ENCODE measurements around the gene NPIPB2. TPM values are rescaled to one million over a fixed set of nuclear protein-coding genes. Genes with fewer than 3 reads are reported as not detected.
"Not testable (repeated sequence)": the region's sequence is repeated elsewhere in the genome, so short reads cannot be mapped to it uniquely, and the experiment has no call there.

NPIPB2 gene
- total and polyA plus RNA-seq, 2 donors (not counting 1 experiment from before 2014, with no cell fraction given): 1.2 to 3.3 TPM

GRCh38 chr16:11946433-11946832, 4.6 kb upstream of the NPIPB2 start:
- peak in 1 of 2 donors; percentile 30 for DNase-seq (ENCODE audit: low read depth in 2 of 2)
- Histone ChIP-seq H3K27ac (ENCODE audit: insufficient read depth, low read length) (no peak overlapping the region), H2AFZ (ENCODE audit: low read length) (no peak overlapping the region), H3K9ac (ENCODE audit: insufficient read depth, low read length) (no peak overlapping the region), H3K4me1 (ENCODE audit: control insufficient read depth, extremely low read depth, insufficient read depth, low read length) (no peaks in the 10 kb centered on the region), H4K20me1 (ENCODE audit: control insufficient read depth, extremely low read depth, insufficient read depth, low read length) (no peaks in the 10 kb centered on the region), H3K36me3 (ENCODE audit: control insufficient read depth, insufficient read depth, low read length) (no peaks in the 10 kb centered on the region), H3K9me3 (ENCODE audit: control insufficient read depth, insufficient read depth, low read depth, low read length) (no peaks in the 10 kb centered on the region), H3K79me2 (ENCODE audit: control insufficient read depth, insufficient read depth, low read length) (no peaks in the 10 kb centered on the region), H3K4me2 (ENCODE audit: extremely low read depth, insufficient read depth, low read length) (no peak overlapping the region), H3K27me3 (ENCODE audit: control insufficient read depth, insufficient read depth, low read length) (no peaks in the 10 kb centered on the region), H3K4me3 (replicated peaks in 1 of 4; ENCODE audit: control extremely low read depth in 1 of 4, insufficient read depth in 1 of 4, low read depth in 3 of 4, low read length in 4 of 4) (no peak overlapping the region)
- TF ChIP-seq, protein P1, sequence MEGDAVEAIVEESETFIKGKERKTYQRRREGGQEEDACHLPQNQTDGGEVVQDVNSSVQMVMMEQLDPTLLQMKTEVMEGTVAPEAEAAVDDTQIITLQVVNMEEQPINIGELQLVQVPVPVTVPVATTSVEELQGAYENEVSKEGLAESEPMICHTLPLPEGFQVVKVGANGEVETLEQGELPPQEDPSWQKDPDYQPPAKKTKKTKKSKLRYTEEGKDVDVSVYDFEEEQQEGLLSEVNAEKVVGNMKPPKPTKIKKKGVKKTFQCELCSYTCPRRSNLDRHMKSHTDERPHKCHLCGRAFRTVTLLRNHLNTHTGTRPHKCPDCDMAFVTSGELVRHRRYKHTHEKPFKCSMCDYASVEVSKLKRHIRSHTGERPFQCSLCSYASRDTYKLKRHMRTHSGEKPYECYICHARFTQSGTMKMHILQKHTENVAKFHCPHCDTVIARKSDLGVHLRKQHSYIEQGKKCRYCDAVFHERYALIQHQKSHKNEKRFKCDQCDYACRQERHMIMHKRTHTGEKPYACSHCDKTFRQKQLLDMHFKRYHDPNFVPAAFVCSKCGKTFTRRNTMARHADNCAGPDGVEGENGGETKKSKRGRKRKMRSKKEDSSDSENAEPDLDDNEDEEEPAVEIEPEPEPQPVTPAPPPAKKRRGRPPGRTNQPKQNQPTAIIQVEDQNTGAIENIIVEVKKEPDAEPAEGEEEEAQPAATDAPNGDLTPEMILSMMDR (conservative IDR thresholded peaks at IDR 0.05 in 1 of 2, IDR thresholded peaks at IDR 0.05 in 1 of 2; ENCODE audit: low read depth in 1 of 2, low read length in 2 of 2): no peak
- no peak for TF ChIP-seq EZH2 (IDR thresholded peaks at IDR 0.05; ENCODE audit: low read length, missing control alignments)

- H4K20me1 ChIP-seq (ENCODE audit: control insufficient read depth, extremely low read depth, insufficient read depth, low read length); H2AFZ ChIP-seq (ENCODE audit: low read length); H3K9me3 ChIP-seq (ENCODE audit: control insufficient read depth, insufficient read depth, low read depth, low read length); H3K27me3 ChIP-seq (ENCODE audit: control insufficient read depth, insufficient read depth, low read length); H3K4me1 ChIP-seq (ENCODE audit: control insufficient read depth, extremely low read depth, insufficient read depth, low read length); DNase-seq (ENCODE audit: low read depth in 2 of 2); H3K27ac ChIP-seq (ENCODE audit: insufficient read depth, low read length); H3K9ac ChIP-seq (ENCODE audit: insufficient read depth, low read length); H3K36me3 ChIP-seq (ENCODE audit: control insufficient read depth, insufficient read depth, low read length); H3K4me3 ChIP-seq (replicated peaks in 1 of 4; ENCODE audit: control extremely low read depth in 1 of 4, insufficient read depth in 1 of 4, low read depth in 3 of 4, low read length in 4 of 4); H3K4me2 ChIP-seq (ENCODE audit: extremely low read depth, insufficient read depth, low read length); H3K79me2 ChIP-seq (ENCODE audit: control insufficient read depth, insufficient read depth, low read length): not testable (repeated sequence)
Measured at GRCh38 chr16:11927350-11927749, 14.5 kb downstream of the NPIPB2 start.

- H3K27me3 ChIP-seq (ENCODE audit: control insufficient read depth, insufficient read depth, low read length); H3K79me2 ChIP-seq (ENCODE audit: control insufficient read depth, insufficient read depth, low read length); H3K4me3 ChIP-seq (replicated peaks in 1 of 4; ENCODE audit: control extremely low read depth in 1 of 4, insufficient read depth in 1 of 4, low read depth in 3 of 4, low read length in 4 of 4); DNase-seq (ENCODE audit: low read depth in 2 of 2); H4K20me1 ChIP-seq (ENCODE audit: control insufficient read depth, extremely low read depth, insufficient read depth, low read length); H3K9me3 ChIP-seq (ENCODE audit: control insufficient read depth, insufficient read depth, low read depth, low read length); H3K4me2 ChIP-seq (ENCODE audit: extremely low read depth, insufficient read depth, low read length); H3K27ac ChIP-seq (ENCODE audit: insufficient read depth, low read length); H3K36me3 ChIP-seq (ENCODE audit: control insufficient read depth, insufficient read depth, low read length); H3K4me1 ChIP-seq (ENCODE audit: control insufficient read depth, extremely low read depth, insufficient read depth, low read length); H3K9ac ChIP-seq (ENCODE audit: insufficient read depth, low read length); H2AFZ ChIP-seq (ENCODE audit: low read length): not testable (repeated sequence)
Measured at GRCh38 chr16:11924046-11924445, 17.8 kb downstream of the NPIPB2 start.

- DNase-seq (ENCODE audit: low read depth in 2 of 2): peak; percentile 20 to 63
- Histone ChIP-seq H3K4me3 (replicated peaks in 1 of 4; ENCODE audit: control extremely low read depth in 1 of 4, insufficient read depth in 1 of 4, low read depth in 3 of 4, low read length in 4 of 4) (peak overlapping the region; percentile 35 to 78 (median 75)), H3K9me3 (ENCODE audit: control insufficient read depth, insufficient read depth, low read depth, low read length) (no peaks in the 10 kb centered on the region), H4K20me1 (ENCODE audit: control insufficient read depth, extremely low read depth, insufficient read depth, low read length) (no peaks in the 10 kb centered on the region), H3K79me2 (ENCODE audit: control insufficient read depth, insufficient read depth, low read length) (peaks cover 37% of the 10 kb centered on the region), H3K9ac (ENCODE audit: insufficient read depth, low read length) (no peak overlapping the region), H3K4me1 (ENCODE audit: control insufficient read depth, extremely low read depth, insufficient read depth, low read length) (peaks cover 5% of the 10 kb centered on the region), H2AFZ (ENCODE audit: low read length) (peak overlapping the region; percentile 51), H3K27ac (ENCODE audit: insufficient read depth, low read length) (peak overlapping the region; percentile 15), H3K27me3 (ENCODE audit: control insufficient read depth, insufficient read depth, low read length) (no peaks in the 10 kb centered on the region), H3K4me2 (ENCODE audit: extremely low read depth, insufficient read depth, low read length) (peak overlapping the region; percentile 92), H3K36me3 (ENCODE audit: control insufficient read depth, insufficient read depth, low read length) (no peaks in the 10 kb centered on the region)
- no peak for TF ChIP-seq EZH2 (IDR thresholded peaks at IDR 0.05; ENCODE audit: low read length, missing control alignments)
- TF ChIP-seq, protein P1 (conservative IDR thresholded peaks at IDR 0.05 in 1 of 2, IDR thresholded peaks at IDR 0.05 in 1 of 2; ENCODE audit: low read depth in 1 of 2, low read length in 2 of 2): no peak
Measured at GRCh38 chr16:11916524-11917285, 25.1 kb downstream of the NPIPB2 start.

Data from fibroblast of lung (primary cell).